Activated CD8-positive, alpha-beta memory T cell treated with anti-CD3 and anti-CD28 coated beads, Interleukin-2, amount 50 U/mL, for 48 hours (primary cell): ENCODE data around the gene TMOD4.
"Not testable (repeated sequence)": the region's sequence is repeated elsewhere in the genome, so short reads cannot be mapped to it uniquely, and the experiment has no call there.

Experiments
- DNase-seq: peaks from one replicate; pipeline ENCODE4 v3.0.0-alpha.2; 2020

The TMOD4 gene

DNA sequence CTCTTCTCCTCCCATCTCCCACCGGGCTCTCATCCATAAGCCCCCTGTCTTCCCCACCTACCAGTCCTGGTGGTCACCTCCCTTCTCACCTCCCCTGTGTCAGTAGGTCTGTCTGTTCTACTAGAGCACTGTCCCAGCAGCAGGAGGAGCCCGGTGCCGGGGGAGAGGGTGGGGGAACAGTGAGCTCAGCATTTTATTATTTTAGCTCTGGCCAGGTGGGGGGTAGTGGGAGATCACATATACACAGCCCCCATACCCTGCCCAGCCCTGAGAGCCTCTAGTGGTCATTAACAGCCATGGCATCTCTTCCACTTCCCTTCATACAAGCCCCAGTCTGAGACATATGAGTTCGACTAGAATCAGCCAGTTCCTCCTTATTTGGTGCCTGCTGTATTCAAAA is at the start of gene TMOD4:
TMOD4 (minus strand) TSS at position 119 of the 400 bp plus-strand sequence. CDS start 1,106 bp downstream, outside the sequence.
- no peak for DNase-seq

DNA sequence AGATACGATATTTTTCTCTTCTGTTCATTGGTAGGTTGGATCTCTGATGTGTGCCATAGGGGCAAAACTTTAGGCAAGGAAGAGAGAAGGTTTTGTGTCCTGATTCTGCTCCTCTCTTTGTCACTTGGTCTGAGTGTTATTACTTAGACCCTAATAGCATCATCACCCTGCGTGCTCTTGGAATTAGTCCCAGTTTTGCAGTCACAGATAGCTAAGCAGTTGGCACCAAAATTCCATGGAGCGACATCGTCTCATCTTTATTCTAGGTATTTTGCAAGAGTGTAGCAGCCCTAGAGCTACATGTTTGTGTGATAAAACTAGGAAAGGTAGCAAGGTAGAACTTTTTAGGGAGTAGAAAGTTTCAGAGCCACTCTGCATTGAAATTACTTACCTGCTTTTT is 46.3 kb upstream of the TMOD4 start:
- no peak for DNase-seq

DNA sequence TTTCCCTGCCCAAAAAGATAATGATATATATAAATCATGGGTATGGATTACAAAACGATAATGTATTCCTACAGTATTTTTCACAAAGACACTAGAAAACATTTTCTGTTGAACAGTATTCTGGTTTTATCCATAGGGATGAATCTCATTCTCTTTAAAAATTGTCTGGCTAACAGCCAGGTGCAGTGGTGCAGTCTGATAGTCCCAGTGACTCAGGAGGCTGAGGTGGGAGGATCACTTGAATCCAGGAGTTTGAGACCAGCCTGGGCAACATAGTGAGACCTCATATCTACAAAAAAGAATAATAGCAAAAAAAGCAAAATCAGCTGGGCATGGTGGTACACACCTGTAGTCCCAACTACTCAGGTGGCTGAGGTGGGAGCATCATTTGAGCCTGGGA is 45.8 kb upstream of the TMOD4 start:
- no peak for DNase-seq

DNA sequence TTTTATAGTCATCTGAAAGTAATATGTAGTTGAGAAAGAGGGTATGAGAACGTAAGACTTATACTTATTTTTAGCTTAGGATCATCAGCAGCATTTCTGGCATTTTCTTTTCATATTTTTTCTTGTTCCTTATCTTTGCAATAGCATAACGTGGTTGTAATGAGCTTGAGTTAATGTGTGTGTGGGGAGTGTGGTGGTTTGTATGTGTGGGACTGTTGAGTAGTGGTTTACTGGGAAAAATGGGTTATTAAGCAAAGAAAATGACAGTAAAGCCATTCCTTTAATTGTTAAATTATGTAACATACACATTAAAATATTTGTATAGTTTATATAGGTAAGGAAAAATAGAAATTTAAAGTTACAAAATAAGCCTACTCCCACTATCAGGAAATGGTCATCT is 37.8 kb upstream of the TMOD4 start:
- no peak for DNase-seq

DNA sequence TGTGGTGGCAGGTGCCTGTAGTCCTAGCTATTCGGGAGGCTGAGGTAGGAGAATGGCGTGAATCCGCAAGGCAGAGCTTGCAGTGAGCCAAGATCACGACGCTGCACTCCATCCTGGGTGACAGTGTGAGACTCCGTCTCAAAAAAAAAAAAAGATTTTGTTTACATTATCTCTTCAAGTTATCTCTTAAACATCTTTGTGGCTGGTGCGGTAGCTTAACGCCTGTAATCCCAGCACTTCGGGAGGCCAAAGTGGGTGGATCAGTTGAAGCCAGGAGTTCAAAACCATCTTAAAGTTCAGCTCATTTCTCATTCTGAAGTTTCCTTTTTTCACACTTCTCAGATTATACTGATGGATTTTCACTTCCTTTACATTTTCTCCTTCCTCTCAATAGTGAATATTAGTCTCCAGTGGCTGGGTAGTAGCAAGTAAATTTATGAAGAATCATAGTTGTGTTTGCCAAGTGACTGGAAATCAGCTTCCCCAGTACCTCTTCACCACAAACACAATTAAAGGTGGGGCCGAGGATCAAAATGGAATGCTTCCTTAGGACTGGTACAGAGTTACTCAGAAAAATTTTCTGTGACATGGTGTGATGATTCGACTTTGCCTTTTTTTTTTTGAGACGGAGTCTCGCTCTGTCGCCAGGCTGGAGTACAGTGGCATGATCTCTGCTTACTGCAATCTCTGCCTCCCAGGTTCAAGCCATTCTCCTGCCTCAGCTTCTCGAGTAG is 36.4 kb upstream of the TMOD4 start:
- DNase-seq = no peak

DNA sequence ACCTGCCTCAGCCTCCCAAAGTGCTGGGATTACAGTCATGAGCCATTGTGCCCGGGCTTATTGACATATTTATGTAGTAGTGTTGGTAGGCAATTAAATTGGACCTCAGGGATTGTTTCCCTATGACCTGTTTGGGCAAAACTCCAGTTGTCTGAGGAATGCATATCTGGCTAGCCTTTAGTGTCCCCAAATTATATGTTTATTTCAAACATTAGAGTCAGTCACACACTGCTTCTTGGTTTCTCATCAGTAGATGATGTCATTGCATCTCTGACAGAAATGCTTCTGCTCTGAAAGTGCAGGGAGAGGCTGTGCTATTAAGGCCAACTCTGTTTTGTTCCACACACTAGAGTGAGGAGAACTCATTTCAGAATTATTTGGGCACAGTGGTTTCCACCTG is 35.0 kb upstream of the TMOD4 start:
- DNase-seq = no peak

DNA sequence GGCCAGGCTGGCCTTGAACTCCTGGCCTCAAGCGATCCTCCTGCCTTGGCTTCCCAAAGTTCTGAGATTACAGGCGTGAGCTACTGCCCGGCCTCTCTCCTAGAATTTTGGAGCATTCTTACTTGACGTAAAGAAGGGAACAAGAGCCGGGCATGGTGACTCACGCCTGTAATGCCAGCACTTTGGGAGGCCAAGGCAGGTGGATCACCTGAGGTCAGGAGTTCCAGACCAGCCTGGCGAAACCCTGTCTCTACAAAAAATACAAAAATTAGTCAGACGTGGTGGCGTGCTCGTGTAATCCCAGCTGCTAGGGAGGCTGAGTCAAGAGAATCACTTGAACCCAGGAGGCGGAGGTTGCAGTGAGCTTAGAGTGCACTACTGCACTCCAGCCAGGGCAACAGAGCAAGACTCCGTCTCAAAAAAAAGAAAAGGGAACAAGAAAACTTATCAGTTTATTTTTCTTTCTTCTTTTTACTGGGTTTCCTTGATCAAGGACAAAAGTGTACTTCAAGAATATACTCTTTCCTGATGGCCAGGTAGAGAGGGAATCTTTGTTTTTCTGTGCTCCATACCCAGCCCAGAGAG is 29.7 kb upstream of the TMOD4 start:
- DNase-seq = not testable (repeated sequence)

DNA sequence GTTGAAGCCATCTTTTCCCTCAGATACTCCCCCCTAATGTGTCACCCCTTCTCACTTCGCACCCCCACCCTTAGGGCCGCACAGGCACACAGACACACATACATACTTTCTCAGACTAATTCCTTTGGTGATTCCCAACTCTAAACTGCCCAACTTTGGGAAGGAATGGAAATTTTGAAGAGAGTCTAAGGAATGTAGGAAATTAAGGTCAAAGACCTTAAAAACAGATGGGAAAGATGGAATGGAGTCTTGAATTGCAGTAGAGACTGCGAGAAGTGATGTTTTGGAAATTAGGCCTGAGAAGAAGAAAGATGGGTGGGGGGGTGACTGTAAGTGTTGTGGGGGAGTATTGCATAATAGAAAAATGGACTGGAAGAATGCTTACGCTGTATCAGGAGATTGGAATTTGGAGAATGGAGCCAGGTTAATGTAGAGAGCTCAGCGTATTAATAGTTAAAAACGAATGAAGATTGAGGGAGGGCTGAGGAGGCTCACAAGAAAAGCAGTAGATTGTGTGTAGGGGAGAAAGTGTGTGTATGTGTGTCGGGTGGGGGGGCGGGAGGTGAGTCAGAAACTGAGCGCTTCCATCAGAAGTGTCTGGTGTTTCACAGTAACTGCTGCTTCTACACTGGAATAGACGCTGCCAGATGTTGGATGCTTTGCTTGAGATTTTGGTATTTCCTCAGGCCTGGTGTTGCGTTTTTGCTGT is 24.2 kb upstream of the TMOD4 start:
- no peak for DNase-seq

DNA sequence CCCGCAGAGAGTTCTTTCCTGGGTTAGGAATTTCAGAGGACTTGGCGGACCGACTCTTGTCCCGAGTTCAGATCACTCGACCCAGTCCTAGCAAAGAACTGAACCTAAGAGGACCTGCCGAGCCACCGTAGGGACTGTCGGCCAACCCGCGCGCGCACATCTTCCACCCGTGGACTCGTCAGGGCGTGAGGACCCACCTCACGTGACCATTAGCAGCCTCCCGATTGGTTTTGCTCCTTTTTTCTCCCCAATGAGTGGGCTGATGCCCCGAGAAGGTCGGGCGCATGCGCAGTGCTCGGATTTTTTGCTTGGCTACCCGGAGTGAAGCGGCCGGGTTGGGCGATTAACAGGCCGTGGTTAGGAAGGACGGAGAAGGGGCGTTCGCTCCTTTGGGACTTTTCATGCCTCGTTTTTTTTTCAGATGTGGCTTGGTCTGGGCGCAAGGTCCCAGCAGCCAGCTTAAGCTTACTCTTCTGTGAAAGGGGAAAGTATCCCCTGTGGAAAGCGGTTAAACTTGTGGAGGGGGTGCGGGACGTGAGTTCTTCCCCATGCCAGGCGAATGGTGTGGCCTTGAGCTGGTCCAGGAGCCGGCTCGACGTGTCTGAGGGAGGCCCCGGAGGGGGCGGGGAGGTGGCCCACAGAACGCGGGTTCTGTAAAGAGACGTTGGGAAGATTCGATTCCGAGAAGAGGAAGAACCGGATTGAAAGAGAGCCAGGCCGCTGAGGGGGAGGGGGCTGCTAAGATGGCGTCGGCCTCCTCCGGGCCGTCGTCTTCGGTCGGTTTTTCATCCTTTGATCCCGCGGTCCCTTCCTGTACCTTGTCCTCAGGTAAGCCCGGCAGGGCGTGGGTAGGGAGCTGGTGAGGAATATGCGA is 22.7 kb upstream of the TMOD4 start, which contains the start of gene PIP5K1A:
PIP5K1A (plus strand) TSS at position 299 of the 874 bp plus-strand sequence; CDS start at position 744, 445 bp downstream.
- DNase-seq = peak; percentile 100

DNA sequence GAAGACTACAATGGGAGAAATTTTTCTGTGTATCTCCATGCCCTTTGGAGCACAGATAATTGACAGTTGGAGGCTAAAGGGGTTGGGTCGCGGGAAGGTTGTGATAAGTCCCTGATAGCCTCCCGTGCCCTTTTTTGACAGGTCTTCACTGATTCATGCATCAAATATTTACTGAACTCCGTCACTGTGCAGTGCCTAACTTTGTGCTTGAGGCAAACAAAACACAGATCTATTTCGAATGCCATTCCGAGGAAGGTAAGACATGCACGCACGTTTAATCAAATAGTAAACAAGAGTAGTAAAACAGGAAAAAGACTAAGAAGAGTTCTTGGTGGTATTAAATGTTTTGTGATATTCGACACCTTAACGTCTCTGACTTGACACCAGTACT is 22.1 kb upstream of the TMOD4 start:
- DNase-seq = no peak

DNA sequence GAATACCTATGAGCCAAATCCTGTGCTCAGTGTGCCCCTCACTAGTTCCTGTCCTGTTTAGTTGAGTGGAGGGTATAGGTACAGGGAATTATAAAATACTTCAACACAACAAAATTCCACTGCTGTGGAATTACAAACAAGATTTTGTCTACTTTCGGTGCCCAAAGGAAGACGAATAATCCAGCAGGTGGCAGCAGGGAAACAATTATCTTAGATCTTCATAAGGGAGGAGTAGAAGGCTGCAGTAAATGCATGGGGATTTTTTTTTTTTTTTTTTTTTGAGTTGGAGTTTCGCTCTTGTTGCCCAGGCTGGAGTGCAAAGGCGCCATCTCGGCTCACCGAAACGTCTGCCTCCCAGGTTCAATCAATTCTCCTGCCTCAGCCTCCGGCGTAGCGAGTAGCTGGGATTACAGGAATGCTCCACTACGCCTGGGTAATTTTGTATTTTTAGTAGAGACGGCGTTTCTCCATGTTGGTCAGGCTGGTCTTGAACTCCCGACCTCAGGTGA is 20.6 kb upstream of the TMOD4 start:
- peak; percentile 63 for DNase-seq

DNA sequence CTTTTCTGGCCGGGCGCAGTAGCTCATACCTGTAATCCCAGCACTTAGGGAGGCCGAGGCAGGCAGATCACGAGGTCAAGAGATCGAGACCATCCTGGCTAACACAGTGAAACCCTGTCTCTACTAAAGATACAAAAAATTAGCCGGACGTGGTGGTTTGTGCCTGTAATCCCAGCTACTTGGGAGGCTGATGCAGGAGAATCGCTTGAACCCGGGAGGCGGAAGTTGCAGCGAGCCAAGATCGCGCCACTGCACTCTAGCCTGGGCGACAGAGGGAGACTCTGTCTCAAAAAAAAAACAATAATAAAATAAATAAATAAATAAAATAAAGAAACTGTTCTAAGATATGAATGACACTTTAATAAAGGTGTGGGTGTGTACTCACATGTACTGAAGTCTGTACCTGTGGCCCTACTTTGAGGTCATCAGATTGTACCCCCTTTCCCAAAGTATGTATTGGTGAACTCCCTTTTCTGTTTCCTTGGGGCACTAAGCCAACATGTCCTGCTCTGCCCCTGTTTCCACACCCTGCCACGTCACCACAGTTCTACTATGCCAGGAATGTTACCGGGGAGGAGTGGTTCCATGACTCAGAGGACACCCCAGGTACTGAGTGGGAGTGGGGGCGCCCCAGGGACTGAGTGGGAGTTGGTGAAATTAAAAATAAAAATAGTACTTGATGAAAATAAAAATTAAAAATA is 19.3 kb upstream of the TMOD4 start:
- not testable (repeated sequence) for DNase-seq

DNA sequence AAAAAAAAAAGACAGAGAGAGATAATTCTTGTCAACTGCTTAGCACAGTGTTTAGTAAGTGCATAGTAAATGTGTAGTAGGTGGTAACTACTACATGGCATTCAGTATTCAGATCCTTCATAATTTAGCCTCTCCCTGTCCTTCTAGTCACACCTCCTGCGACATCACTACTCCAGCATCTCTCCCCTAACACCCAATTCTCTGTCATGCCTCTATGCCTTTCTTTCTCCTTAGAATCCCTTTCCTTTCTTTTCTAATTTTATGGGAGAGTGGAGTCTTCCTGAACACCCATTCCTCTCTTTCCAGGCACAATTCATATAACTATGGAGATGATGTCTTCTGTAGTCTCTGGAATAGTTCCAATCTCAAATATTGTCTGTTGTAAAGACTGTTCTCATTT is 18.1 kb upstream of the TMOD4 start:
- DNase-seq = no peak

DNA sequence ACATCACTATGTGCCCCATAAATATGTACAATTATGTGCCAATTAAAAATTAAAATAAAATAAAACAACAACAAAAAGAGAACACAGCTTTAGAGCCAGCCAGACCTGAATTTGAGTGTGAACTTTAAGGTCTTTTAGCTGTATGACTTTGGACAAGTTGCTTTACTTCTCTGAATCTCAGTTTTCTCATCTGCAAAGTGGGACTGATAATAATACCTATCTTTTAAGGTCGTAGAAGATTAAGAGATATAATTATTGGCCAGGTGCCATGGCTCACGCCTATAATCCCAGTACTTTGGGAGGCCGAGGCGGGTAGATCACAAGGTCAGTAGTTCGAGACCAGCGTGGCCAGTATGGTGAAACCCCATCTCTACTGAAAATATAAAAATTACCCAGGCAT is 17.5 kb upstream of the TMOD4 start:
- no peak for DNase-seq

DNA sequence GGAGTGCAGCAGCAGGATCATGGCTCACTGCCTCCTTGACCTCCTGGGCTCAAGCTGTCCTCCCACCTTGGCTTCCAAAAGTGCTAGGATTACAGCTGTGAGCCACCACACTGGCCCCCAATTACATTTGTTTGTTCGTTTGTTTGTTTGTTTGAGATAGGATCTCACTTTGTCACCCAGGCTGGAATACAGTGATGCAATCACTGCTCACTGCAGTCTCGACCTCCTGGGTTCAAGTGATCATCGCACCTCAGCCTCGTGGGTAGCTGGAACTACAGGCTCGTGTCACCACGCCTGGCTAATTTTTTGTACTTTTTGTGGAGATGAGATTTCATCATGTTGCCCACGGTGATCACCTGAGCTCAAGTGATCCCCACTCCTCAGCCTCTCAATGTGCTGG is 16.3 kb upstream of the TMOD4 start:
- no peak for DNase-seq

DNA sequence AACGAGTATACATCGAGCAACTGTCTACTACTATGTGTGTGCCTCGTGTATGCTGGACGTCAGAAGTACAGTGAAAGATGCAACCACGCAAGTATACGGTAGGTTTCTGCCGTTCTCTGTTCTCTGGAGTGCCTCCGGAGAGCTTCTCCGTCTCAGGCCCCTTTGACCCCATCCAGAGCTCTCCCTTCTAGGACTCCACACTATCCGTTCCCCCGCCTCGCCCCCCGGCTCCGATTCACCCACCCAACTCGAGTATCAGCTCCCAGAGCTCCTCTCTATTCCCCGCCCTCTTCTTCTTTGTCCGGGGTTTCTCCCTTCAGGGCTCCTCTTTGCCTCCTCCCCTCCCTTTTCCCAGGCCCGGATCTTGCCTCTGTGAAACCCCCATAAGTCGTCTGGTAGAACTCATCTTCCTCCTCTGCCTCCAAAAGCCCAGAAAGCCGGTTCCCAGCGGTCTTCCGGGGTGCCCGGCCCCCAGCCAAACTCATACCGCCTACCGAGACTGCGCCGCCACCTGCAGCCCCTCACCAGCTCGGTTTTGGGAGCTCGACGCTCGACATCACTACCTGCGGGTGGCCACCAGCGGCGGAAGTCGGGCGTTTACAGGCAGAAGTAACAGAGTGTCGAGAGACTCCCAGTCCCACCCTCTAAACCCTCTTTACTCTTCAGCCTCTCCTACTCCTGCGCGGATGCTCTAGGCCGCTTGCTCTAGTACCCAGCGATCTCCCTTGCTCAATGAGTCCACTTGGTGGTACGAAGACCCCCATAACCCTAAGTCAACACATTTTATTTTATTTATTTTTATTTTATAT is 14.1 kb upstream of the TMOD4 start, which contains the start of gene VPS72:
VPS72 (minus strand) TSS at position 561 of the 809 bp plus-strand sequence; CDS start at position 485, 76 bp downstream.
- DNase-seq = peak; percentile 88

DNA sequence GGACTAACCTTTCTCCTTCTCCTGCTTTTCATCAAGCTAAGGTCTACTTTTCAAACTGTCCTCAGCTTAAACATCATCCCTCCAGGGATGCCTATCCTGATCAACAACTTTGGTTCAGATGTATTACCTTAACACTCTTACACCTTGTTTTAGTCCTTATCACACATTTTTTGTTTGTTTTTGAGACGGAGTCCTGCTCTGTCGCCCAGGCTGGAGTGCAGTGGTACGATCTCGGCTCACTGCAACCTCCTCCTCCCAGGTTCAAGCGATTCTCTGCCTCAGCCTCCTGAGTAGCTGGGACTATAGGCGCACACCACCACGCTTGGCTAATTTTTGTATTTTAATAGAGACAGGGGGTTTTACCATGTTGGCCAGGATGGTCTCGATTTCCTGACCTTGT is 12.9 kb upstream of the TMOD4 start:
- DNase-seq = not testable (repeated sequence)

DNA sequence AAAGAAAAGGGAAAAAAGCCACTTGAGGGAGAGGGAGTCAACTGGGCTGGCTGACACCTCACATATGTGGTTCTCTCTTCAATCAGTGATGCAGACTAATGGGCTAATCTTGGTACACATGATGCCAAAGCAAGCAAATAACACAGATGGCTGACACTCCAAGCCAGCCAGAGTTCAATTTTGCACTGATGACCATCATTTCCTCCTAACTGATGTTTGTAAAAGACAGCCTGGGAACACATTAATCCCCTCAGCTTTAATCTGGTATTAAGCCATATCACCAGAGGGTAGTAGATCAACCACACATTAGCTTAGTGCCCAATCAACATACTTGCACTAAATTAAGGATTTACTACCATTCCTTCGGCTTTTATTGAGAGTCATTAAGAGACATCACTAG is 11.4 kb upstream of the TMOD4 start:
- no peak for DNase-seq

DNA sequence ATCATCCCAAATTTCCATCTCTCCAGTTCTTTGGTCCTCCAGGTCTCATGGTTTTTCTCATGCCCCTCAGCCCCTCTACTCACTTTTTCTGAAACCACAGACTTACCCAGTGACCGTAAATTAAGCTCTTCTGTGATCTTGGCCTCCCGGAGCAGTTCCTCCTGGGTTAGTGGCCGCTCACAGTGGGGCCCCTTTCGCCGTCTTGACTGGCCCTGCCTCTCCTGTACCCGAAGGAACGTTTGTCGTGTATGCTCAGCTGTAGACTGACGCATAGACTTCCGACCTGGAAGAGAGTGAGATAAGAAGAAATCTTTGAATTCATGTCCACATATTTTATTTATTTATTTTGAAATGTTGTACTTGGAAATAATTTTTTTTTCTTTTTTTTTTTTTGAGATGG is 8.4 kb upstream of the TMOD4 start:
- DNase-seq = no peak

DNA sequence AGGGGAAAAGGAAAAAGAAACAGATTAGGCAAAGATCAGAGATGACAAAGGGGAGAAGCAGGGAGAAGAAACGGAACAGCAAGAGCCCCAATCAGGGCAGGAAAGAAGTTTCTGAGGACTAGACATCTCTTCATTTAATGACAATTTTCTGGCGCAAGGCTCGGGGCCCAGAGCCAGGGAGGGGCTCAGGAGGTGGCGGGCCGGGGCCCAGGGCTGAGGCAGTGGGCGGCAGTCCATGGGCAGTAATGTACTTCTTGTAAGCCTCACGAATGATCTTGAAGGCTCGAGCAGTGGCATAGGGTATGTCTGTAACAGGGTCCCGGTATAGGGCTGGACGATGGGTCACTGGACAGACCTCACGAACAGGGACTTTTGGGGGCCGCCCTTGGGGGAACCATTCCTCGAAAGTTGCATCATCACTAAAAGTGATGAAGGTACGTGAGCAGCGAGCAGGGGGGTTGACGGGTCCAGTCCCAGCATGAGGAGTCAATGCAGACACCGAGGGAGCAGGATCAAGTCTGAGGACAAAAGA is 799 bp upstream of the TMOD4 start:
- DNase-seq = no peak
